Activated naive CD4-positive, alpha-beta T cell treated with anti-CD3 and anti-CD28 coated beads, Interleukin-2, amount 50 U/mL, for 24 hours (primary cell): Measurements from ENCODE around the gene THUMPD2.
"Not testable (repeated sequence)": the region's sequence is repeated elsewhere in the genome, so short reads cannot be mapped to it uniquely, and the experiment has no call there.

Source experiments
- H3K27ac Mint-ChIP-seq: one replicate; pipeline ENCODE4 v1.8.0; 2021; ENCODE audit warnings: mild to moderate bottlenecking, mixed read lengths
- H3K27me3 Mint-ChIP-seq: one replicate; pipeline ENCODE4 v1.8.0; 2021; ENCODE audit warnings: mixed read lengths
- H3K36me3 Mint-ChIP-seq: one replicate; pipeline ENCODE4 v1.8.0; 2021; ENCODE audit warnings: mixed read lengths
- H3K4me1 Mint-ChIP-seq: one replicate; pipeline ENCODE4 v1.8.0; 2021; ENCODE audit warnings: mixed read lengths
- H3K4me3 Mint-ChIP-seq: one replicate; pipeline ENCODE4 v1.8.0; 2021; ENCODE audit warnings: mild to moderate bottlenecking, mixed read lengths
- H3K9me3 Mint-ChIP-seq: one replicate; pipeline ENCODE4 v1.8.0; 2021; ENCODE audit warnings: mixed read lengths

The THUMPD2 gene, protein sequence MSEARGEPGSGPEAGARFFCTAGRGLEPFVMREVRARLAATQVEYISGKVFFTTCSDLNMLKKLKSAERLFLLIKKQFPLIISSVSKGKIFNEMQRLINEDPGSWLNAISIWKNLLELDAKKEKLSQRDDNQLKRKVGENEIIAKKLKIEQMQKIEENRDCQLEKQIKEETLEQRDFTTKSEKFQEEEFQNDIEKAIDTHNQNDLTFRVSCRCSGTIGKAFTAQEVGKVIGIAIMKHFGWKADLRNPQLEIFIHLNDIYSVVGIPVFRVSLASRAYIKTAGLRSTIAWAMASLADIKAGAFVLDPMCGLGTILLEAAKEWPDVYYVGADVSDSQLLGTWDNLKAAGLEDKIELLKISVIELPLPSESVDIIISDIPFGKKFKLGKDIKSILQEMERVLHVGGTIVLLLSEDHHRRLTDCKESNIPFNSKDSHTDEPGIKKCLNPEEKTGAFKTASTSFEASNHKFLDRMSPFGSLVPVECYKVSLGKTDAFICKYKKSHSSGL

DNA sequence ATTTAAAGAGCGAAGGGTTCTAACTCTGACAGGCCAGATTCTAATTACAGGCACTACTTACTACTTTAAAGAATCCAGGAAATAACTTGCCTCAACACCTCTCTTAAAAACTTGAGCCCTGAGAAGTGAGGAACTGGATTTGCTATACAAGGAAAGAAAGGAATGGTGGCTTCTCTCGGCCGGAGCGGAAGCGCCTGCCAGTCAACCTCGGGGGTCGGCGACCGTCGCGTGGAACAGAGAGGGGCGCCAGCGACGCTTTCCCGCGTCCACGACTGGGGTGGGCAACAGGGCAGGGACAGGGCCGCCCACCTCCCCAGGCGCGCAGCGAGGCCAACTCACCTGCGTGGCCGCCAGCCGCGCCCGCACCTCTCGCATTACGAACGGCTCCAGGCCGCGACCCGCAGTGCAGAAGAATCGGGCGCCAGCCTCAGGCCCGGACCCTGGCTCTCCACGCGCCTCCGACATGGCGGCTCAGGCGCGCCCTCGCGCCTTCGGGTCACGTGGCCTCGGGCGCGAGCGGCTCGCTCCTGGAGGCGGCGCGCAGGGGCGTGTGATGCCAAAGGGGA, at the start of gene THUMPD2:
Gene THUMPD2, minus strand, starts transcription at position 484 of the 566 bp plus-strand sequence. Its CDS starts 19 bp downstream, at position 465.
- H3K4me1 Mint-ChIP-seq = peaks cover 77% of the 10 kb centered on the region
- no peaks in the 10 kb centered on the region for H3K9me3 Mint-ChIP-seq
- peak within 1 kb of the TSS; percentile 99 for H3K4me3 Mint-ChIP-seq
- H3K27ac Mint-ChIP-seq = peak within 1 kb of the TSS; percentile 98
- no peaks in the 10 kb centered on the region for H3K27me3 Mint-ChIP-seq
- peaks cover 10% of the 10 kb centered on the region for H3K36me3 Mint-ChIP-seq

DNA sequence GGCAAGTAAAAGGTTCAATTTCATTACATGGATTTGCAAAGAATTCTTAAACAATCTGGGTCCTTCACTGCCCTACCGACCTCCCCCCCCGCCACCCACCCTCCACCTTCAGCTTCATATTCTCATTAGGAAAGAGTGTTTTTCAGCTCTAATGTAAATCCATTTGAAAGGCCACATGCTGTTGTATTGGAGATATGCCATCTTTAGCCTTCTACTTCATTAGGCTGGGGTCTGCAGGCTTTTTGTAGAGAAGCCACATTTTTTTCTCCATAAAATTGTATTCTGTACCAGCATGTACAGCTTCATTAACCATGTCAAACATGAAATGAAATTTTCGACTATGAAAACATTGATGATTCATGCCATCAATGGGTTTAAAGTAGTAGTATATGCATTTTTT, 42.8 kb upstream of the THUMPD2 start:
- Mint-ChIP-seq H3K27ac (no peak overlapping the region), H3K4me1 (no peaks in the 10 kb centered on the region)

DNA sequence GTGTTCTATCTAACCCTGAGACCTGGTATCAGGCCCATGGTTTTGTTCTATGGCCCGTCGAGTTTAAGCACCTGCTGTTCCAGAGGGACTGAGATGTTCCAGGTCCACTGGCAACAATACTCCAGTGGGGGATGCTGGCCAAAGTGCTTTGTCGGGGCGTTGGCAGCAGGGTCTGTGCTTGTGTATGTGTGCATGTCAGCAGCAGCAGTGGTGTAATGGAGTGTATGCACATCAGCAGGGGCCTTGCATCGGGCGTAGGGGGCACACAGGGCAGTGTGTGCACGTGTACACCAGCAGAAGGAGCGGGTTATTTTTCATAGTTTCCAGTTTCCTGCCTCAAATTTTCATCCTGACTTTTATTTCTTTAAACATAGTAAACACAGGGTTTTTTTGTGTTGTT, 37.8 kb upstream of the THUMPD2 start:
- Mint-ChIP-seq H3K27me3 (peaks cover 7% of the 10 kb centered on the region), H3K36me3 (no peaks in the 10 kb centered on the region), H3K27ac (no peak overlapping the region), H3K9me3 (no peaks in the 10 kb centered on the region), H3K4me3 (no peak overlapping the region), H3K4me1 (no peaks in the 10 kb centered on the region)

More for the DNA sequence above, 42.8 kb upstream of the THUMPD2 start:
- Mint-ChIP-seq H3K36me3 (no peaks in the 10 kb centered on the region), H3K4me3 (no peak overlapping the region), H3K9me3 (no peaks in the 10 kb centered on the region), H3K27me3 (no peaks in the 10 kb centered on the region)

DNA sequence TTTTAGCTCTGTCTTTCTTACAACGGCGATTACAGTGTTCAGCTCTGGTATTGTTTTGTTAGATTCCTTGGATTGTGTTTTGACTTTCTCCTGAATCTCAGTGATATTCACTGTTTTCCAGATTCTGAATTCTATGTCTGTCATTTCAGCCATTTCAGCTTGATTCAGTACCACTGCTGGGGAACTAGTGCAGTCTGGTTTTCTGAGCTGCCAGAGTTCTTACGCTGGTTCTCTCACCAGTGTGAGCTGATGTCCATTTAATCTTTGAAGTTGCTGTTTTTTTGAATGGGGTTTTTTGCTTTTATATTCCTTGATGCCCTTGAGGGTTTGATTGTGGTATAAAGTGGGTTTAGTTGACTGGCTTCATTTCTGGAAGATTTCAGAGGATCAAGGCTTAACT, 37.4 kb upstream of the THUMPD2 start:
- Mint-ChIP-seq H3K27me3 (peaks cover 7% of the 10 kb centered on the region), H3K4me3 (no peak overlapping the region), H3K36me3 (no peaks in the 10 kb centered on the region), H3K27ac (no peak overlapping the region), H3K4me1 (no peaks in the 10 kb centered on the region), H3K9me3 (no peaks in the 10 kb centered on the region)

DNA sequence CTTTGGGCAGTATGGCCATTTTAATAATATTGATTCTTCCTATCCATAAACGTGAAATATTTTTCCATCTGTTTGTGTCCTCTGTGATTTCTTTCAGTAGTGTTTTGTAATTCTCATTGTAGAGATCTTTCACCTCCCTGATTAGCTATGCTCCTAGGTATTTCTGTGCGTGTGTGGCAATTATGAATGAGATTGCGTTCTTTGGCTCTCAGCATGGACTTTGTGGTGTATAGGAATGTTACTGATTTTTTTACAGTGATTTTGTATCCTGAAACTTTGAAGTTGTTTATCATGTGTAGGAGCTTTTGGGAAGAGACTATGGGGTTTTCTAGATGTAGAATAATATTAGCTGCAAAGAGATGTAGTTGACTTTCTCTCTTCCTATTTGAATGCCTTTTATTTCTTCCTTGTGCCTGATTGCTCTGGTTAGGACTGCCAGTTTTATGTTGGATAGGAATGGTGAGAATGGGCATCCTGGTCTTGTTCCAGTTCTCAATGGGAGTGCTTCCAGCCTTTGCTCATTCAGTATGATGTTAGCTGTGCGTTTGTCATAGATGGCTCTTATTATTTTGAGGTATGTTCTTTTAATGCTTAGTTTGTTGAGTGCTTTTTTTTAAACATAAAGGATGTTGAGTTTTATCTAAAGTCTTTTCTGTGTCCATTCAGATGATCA, 27.0 kb upstream of the THUMPD2 start:
- Mint-ChIP-seq H3K4me1 (no peaks in the 10 kb centered on the region), H3K27me3 (peaks cover 5% of the 10 kb centered on the region), H3K9me3 (peaks cover 18% of the 10 kb centered on the region), H3K4me3 (no peak overlapping the region), H3K27ac (no peak overlapping the region), H3K36me3 (no peaks in the 10 kb centered on the region)

DNA sequence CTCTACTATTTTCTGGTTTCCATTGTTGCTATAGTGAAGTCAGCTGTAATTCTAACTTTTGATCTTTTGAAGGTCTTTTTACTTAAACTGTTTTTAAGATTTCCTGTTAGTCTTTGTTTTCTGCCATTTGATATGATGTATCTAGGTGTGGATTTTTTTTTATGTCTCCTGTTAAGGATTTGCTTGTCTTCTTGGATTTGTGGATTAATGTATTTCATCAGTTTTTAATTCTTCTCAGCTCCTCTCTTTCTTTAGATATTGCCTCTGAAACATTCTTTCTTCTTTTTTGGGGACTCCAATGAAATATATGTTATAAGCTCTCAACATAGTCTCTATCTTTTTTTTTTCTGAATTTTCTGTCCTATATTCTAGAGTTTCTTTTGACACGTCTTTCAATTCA, 24.8 kb upstream of the THUMPD2 start:
- H3K36me3 Mint-ChIP-seq = no peaks in the 10 kb centered on the region
- peaks cover 2% of the 10 kb centered on the region for H3K27me3 Mint-ChIP-seq
- no peak overlapping the region for H3K4me3 Mint-ChIP-seq
- no peak overlapping the region for H3K27ac Mint-ChIP-seq
- H3K9me3 Mint-ChIP-seq = peaks cover 18% of the 10 kb centered on the region
- H3K4me1 Mint-ChIP-seq = no peaks in the 10 kb centered on the region

DNA sequence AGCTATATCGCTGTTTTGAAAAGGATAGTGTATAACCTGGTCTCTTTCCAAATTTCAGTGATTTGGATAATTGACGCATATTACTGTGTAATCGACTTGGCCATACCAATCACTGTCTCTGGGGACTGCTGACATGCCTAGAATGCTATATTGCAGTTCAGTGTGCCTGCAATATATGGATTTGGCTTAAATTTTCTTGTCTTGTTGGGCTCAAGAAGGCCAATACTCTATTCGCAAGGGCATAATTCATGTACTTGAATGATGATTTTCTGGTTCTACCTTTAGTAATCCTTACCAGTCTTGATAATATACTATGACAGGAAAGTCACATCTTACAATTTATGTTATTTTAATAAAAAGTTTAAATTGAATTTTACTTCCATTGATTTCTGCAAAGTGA, 21.7 kb upstream of the THUMPD2 start:
- Mint-ChIP-seq H3K4me3 (no peak overlapping the region), H3K4me1 (no peaks in the 10 kb centered on the region), H3K9me3 (peaks cover 14% of the 10 kb centered on the region), H3K27ac (no peak overlapping the region), H3K36me3 (no peaks in the 10 kb centered on the region), H3K27me3 (peaks cover 2% of the 10 kb centered on the region)

DNA sequence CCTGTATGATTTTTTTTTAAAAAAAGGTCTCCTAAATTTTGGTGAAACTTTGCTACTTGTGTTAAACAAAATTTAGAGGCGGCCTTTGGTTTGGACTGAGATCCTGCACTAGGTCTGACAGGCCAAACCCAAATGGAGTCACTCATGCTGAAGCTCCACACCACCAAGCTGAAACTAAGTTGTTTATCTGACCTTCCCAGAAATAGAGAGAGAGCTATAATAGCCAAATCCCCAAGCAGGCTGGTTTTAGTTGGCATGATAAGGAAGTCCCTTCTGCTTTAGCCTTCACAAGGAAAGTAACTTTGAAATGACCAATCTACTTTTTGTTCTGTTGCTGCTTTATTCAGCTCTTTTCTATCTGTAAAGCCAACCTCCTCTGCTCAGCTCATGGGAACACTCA, 17.1 kb upstream of the THUMPD2 start:
- H3K9me3 Mint-ChIP-seq = no peaks in the 10 kb centered on the region
- H3K27ac Mint-ChIP-seq = no peak overlapping the region
- H3K4me1 Mint-ChIP-seq = no peaks in the 10 kb centered on the region
- no peaks in the 10 kb centered on the region for H3K36me3 Mint-ChIP-seq
- H3K27me3 Mint-ChIP-seq = no peaks in the 10 kb centered on the region
- no peak overlapping the region for H3K4me3 Mint-ChIP-seq

DNA sequence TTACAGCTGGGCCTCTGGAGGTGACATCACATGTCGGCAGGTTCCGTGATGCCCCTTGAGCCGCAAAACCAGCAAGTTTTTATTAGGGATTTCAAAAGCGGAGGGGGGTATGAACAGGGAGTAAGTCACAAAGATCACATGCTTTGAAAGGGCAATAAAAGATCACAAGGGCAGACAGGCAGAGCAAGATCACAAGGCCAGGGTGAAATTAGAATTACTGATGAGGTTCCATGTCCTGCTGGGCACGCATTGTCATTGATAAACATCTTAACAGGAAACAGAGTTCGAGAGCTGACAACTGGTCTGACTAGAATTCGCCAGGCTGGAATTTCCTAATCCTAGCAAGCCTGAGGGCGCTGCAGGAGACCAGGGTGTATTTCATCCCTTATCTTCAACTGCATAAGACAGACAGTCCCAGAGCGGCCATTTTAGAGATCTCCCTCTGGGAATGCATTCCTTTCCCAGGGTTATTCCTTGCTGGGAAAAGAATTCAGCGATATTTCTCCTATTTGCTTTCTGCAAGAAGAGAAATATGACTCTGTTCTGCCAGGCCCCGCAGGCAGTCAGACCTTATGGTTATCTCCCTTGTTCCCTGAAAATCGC, 11.3 kb upstream of the THUMPD2 start:
- H3K27ac Mint-ChIP-seq, H3K4me3 Mint-ChIP-seq, H3K36me3 Mint-ChIP-seq, H3K4me1 Mint-ChIP-seq, H3K27me3 Mint-ChIP-seq, H3K9me3 Mint-ChIP-seq: not testable (repeated sequence)

DNA sequence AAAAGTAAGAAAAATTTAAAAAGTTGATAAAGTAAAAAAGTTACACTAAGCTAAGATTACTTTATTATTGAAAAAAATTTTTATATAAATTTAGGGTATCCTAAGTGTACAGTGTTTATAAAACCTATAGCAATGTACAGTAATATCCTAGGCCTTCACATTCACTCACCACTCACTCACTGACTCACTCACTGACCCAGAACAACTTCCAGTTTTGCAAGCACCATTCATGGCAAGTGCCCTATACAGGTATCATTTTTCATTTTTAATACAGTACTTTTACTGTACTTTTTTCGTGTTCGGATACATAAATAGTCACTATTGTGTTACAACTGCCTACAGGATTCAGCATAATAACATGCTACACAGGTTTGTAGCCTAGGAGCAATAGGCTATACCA, 8.9 kb upstream of the THUMPD2 start:
- H3K4me1 Mint-ChIP-seq = peaks cover 6% of the 10 kb centered on the region
- H3K36me3 Mint-ChIP-seq = no peaks in the 10 kb centered on the region
- no peak overlapping the region for H3K4me3 Mint-ChIP-seq
- no peaks in the 10 kb centered on the region for H3K9me3 Mint-ChIP-seq
- H3K27me3 Mint-ChIP-seq = peaks cover 5% of the 10 kb centered on the region
- H3K27ac Mint-ChIP-seq = no peak overlapping the region

DNA sequence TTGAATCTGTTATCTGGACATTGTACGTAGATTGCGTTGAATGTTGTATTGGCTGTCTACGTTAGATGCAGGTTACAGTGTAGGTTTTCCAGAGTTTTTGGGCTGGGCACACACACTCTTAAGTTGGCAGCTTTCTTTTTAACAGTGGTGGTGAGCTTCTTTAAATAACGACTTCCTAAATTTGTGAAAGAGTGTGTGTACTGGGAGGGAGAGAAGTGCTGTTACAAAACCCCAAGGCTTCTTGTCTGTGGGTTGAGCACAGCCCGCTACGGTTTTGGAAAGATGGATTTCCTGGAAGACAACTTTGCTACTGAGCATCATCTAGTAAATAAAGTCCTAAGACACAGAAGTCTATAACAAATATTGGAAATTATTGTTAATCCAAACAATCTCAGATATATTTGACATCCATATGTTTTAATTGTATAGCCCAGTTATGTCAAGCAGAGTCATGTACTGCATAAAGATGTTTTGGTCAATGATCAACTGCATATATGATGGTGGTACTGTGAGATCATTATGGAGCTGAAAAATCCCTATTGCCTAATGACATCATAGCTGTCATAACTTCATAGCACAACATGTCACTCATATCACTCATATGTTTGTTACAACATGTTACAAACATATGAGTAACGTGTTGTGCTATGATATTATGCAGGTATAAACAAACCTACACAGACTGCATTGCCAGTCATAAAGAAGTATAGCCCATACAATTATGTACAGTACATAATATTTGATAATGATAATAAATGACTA, 7.9 kb upstream of the THUMPD2 start:
- Mint-ChIP-seq H3K4me3 (no peak overlapping the region), H3K27ac (no peak overlapping the region), H3K4me1 (peaks cover 9% of the 10 kb centered on the region), H3K27me3 (peaks cover 5% of the 10 kb centered on the region), H3K9me3 (no peaks in the 10 kb centered on the region), H3K36me3 (no peaks in the 10 kb centered on the region)

DNA sequence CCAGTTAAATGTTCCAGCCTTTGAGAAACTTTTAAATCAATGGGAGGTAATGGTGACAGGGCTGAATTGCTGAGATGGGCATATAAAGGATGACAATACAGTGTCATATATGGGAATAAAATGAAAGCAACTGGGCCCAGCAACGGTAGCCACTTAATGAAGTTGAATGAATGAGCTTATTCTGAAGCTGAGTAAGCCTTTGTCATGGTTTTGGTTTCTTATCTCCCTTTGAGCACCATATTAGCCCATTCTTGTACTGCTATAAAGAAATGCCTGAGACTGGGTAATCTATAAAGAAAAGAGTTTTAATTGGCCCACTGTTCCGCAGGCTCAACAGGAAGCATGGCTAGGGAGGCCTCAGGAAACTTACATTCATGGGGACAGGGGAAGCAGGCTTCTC, 3.5 kb upstream of the THUMPD2 start:
- peaks cover 44% of the 10 kb centered on the region for H3K4me1 Mint-ChIP-seq
- peaks cover 6% of the 10 kb centered on the region for H3K36me3 Mint-ChIP-seq
- no peak overlapping the region for H3K27ac Mint-ChIP-seq
- H3K4me3 Mint-ChIP-seq = no peak overlapping the region
- H3K9me3 Mint-ChIP-seq = no peaks in the 10 kb centered on the region
- H3K27me3 Mint-ChIP-seq = peaks cover 5% of the 10 kb centered on the region

DNA sequence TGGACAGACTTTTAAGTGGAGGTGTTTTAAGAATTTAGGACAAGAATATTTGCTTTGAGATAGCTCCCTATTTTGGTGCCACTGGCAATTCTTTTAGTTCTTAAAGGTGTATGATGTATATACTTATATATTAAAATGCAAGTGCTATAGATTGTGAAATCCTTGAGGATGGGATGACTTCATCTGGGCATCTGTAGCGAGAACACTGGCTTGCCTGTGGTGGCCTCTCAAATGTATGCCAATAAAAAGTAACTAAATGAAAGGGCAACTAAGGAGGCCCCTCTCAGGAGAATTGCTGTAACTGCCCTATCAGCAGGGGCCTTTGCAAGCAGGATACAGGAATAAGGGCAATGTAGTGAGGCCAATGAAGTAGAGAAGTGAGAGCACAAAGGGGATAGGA, 2.6 kb upstream of the THUMPD2 start:
- H3K4me1 Mint-ChIP-seq = peaks cover 53% of the 10 kb centered on the region
- no peak overlapping the region for H3K4me3 Mint-ChIP-seq

DNA sequence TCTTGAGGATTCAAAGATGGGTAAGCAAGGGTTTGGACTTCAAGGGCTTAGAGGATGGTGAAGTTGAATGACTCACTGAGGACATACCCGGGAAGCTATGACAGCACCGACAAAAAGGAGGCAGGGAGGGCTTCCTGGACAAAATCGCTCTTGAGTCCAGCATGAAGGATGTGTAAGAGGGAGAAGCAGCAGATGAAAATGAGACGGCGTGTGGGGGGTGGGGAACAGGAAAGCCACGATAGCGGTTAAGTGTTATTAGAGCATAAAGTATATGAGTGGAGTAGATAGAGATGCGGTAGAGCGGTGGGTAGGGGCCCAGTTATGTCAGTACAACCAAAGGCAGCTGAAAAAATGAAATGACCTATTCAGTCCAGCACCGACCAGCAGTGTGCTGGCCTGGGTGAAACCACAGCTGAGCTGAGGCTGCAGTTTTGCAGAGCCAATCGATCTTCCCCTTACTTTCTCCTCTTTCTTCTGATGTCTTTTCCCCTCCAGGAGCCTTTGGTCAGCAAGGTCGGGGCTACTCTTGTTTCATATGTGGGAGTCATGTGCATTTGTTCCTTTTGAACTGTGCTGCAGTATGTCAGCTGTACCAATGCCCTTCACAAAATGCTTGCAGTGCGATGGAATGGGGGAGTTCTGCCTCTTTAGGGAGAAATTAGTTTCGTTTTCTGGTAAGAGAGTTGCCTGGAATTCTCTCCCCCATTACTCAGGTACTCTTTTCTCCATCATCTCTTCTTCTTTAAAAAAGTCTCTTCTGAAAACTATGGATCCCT, 2.0 kb upstream of the THUMPD2 start:
- Mint-ChIP-seq H3K36me3 (peaks cover 10% of the 10 kb centered on the region), H3K27me3 (peaks cover 5% of the 10 kb centered on the region), H3K27ac (no peak overlapping the region), H3K4me1 (peaks cover 58% of the 10 kb centered on the region), H3K4me3 (peak overlapping the region; percentile 78), H3K9me3 (no peaks in the 10 kb centered on the region)

More for the DNA sequence above, 2.6 kb upstream of the THUMPD2 start:
- H3K9me3 Mint-ChIP-seq = no peaks in the 10 kb centered on the region
- H3K27me3 Mint-ChIP-seq = peaks cover 5% of the 10 kb centered on the region
- H3K27ac Mint-ChIP-seq = no peak overlapping the region
- H3K36me3 Mint-ChIP-seq = peaks cover 8% of the 10 kb centered on the region
